Breast epithelium (tissue), 3 donors: ENCODE measurements around the gene APOL3.
"Not testable (repeated sequence)": the region's sequence is repeated elsewhere in the genome, so short reads cannot be mapped to it uniquely, and the experiment has no call there.

Source experiments
- CTCF ChIP-seq, 3 donors: fragments of 450-650 bp; IDR thresholded peaks; one replicate each; pipeline ENCODE4 v1.5.1; 2016 to 2017; ENCODE audit warnings: antibody characterized with exemption in 3 of 3, mild to moderate bottlenecking in 3 of 3, moderate library complexity in 3 of 3
- POLR2A ChIP-seq: fragments of 450-650 bp; IDR thresholded peaks from one replicate; pipeline ENCODE4 v1.6.1; 2016; ENCODE audit warnings: antibody characterized with exemption, mild to moderate bottlenecking, moderate library complexity
- POLR2AphosphoS5 ChIP-seq, 3 donors: sonication (generic); formaldehyde crosslinking; IDR thresholded peaks; one replicate each; pipeline ENCODE4 v1.6.1; 2017; ENCODE audit warnings: antibody characterized with exemption in 3 of 3

GRCh38 chr22:36152821-36153220 lies 7.7 kb downstream of the APOL3 start:
- TF ChIP-seq CTCF (IDR thresholded peaks at IDR 0.05); POLR2A; POLR2AphosphoS5 (IDR thresholded peaks at IDR 0.05): not testable (repeated sequence)
